AG08396 (cell line): Measurements from ENCODE around the gene OTOP3.

ENCODE experiments used
- DNase-seq: peaks from one replicate; pipeline ENCODE4 v3.0.0; 2012; ENCODE audit warnings: low spot score, mixed read lengths

OTOP3 gene

GRCh38 chr17:74941128-74941725 is 5.5 kb downstream of the OTOP3 start:
- DNase-seq: no peak

GRCh38 chr17:74943808-74944522 is 8.3 kb downstream of the OTOP3 start:
- no peak for DNase-seq

GRCh38 chr17:74945543-74945942 is 9.8 kb downstream of the OTOP3 start:
- no peak for DNase-seq

- no peak for DNase-seq
Measured at GRCh38 chr17:74946641-74947040, 10.9 kb downstream of the OTOP3 start.

- DNase-seq: no peak
Measured at GRCh38 chr17:74947041-74947754, 11.5 kb downstream of the OTOP3 start.

GRCh38 chr17:74949455-74950115 is 13.9 kb downstream of the OTOP3 start:
- no peak for DNase-seq

- no peak for DNase-seq
Measured at GRCh38 chr17:74950207-74950606, 14.5 kb downstream of the OTOP3 start.

- DNase-seq: no peak
Measured at GRCh38 chr17:74951065-74951464, 15.4 kb downstream of the OTOP3 start.

- DNase-seq: no peak
Measured at GRCh38 chr17:74951680-74952421, 16.2 kb downstream of the OTOP3 start.

GRCh38 chr17:74952431-74953133 is 16.9 kb downstream of the OTOP3 start:
- no peak for DNase-seq

GRCh38 chr17:74953134-74953687 is 17.5 kb downstream of the OTOP3 start:
- no peak for DNase-seq

- DNase-seq: no peak
Measured at GRCh38 chr17:74954115-74954514, 18.4 kb downstream of the OTOP3 start.

- DNase-seq: no peak
Measured at GRCh38 chr17:74954665-74955421, 19.1 kb downstream of the OTOP3 start.

GRCh38 chr17:74956093-74956492 is 20.4 kb downstream of the OTOP3 start:
- DNase-seq: no peak

- peak; percentile 89 for DNase-seq
Measured at GRCh38 chr17:74957935-74958740, 22.4 kb downstream of the OTOP3 start.

- peak; percentile 75 for DNase-seq
Measured at GRCh38 chr17:74959826-74960515, 24.3 kb downstream of the OTOP3 start.

- DNase-seq: peak; percentile 57
Measured at GRCh38 chr17:74960570-74961342, 25.1 kb downstream of the OTOP3 start.
